HG03064 (cell line): ENCODE results near the gene F2RL2.

Experiments used
- ATAC-seq: cut with Tn5 transposase; IDR thresholded peaks from one replicate; pipeline ENCODE4 v1.9.1; 2021; ENCODE audit warnings: low read depth; ENCODE audit not compliant: unreplicated experiment

The F2RL2 gene, protein sequence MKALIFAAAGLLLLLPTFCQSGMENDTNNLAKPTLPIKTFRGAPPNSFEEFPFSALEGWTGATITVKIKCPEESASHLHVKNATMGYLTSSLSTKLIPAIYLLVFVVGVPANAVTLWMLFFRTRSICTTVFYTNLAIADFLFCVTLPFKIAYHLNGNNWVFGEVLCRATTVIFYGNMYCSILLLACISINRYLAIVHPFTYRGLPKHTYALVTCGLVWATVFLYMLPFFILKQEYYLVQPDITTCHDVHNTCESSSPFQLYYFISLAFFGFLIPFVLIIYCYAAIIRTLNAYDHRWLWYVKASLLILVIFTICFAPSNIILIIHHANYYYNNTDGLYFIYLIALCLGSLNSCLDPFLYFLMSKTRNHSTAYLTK

GRCh38 chr5:76622973-76623596 is at the start of gene F2RL2:
F2RL2 (minus strand) TSS chr5:76623403; CDS start chr5:76623230, 173 bp downstream.
- ATAC-seq, result no peak

DNA sequence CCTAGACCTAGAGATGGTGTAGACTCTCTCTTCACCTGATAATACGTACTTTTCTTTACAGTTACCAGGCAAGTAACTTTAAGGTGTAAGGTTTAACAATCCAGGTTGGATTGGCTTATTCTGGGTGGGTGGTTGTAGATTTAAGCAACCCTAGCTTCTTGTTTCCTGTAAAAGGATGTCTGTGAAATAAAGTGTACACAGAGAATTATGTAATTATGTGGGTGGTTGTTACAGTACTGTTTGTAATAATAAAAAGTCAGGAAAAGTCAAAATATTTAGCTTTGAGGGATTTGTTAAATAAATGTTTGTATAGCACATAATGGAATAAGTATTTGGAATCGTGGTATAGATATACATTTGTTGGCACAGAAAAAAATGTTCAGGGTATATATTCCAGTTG is 49.0 kb upstream of the F2RL2 start:
- ATAC-seq, result no peak

DNA sequence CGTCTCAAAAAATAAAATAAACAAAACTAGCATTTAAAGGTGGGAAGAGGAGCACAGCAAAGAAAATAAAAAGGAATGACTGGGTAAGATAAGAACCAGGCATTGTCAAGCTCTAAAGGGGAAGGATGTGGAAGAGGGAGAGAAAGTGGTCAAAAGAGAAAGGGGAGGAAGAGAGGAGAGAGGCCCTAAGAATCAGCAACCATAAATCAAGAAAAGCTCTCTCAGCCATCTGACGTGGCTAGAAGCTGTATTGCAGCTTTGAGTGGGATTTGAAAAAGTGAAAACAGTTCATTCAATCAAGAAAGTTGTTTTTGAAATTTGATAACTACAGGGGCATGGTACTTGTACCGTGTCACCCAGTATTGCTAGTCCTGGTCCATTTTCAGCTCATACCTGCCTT is 47.3 kb upstream of the F2RL2 start:
- ATAC-seq, result no peak

- no peak for ATAC-seq
Measured at GRCh38 chr5:76669245-76669644, 46.0 kb upstream of the F2RL2 start.

DNA sequence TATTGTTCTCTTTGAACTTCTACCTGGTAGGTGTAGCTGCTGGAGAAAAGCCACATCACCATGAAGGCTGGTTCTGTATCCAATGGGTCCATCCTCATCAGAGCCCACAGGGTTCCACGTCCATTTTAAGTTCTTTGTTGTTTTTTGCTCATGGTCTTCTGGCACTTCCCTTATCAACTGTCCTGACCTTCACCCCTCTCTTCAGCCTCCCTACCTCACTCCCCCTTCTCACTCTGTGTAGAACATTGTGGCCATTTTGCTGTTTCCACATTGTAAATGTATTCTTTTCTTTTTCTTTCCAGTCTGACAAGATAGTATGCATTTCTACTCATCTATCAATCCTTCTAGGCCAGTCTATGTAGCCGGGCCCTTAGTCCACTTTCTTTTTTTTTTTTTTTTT is 44.3 kb upstream of the F2RL2 start:
- no peak for ATAC-seq

DNA sequence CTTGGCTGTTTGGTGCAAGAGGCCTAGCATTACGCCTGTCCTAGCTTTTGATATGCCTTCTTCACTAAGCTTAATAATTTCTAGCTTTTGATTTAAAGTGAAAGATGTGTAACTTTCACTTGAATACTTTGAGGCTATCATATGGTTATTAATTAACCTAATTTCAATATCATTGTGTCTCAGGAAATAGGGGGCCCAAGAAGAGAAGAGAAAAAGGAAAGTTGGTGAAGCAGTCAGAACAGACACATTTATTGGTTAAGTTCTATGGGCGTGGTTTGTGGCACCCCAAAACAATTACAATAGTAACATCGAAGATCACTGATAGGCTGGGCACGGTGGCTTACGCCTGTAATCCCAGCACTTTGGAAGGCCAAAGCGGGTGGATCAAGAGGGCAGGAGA is 40.9 kb upstream of the F2RL2 start:
- ATAC-seq, result no peak

DNA sequence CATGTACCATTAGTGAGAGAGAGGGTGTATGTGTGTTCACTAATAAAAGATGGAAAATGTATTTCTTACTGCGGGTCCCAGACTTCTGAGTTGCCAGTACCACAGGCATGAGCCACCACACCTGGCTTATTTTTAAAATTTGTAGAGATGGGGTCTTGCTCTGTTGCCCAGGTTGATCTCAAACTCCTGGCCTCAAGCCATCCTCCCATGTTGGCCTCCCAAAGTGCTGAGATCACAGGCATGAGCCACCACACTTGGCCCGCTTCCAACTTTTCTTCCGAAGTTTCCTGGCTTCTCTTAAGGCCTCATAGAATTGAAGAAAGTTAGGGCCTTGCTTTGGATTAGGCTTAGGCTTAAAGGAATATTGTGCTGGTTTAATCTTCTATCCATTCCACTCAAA is 40.4 kb upstream of the F2RL2 start:
- ATAC-seq, result no peak

DNA sequence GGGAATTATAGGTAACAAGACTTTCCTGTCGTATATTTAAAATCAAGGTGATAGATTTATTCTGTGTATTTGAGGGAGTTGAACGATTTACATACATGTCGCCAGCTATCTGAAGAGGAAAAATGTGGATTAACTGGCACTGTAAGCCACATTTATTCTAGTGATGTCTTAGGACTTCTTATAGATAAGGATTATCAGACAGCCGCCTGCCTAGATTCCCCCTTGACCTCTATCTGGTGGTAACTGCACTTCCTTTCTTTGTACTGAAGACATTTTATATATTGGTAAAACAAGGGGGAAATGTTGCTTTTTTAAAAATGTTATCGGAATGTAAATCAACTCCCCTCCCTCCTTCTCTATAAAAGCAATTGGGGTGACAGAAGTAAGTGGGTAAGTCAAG is 39.3 kb upstream of the F2RL2 start:
- no peak for ATAC-seq

- no peak for ATAC-seq
Measured at GRCh38 chr5:76660360-76660759, 37.2 kb upstream of the F2RL2 start.

DNA sequence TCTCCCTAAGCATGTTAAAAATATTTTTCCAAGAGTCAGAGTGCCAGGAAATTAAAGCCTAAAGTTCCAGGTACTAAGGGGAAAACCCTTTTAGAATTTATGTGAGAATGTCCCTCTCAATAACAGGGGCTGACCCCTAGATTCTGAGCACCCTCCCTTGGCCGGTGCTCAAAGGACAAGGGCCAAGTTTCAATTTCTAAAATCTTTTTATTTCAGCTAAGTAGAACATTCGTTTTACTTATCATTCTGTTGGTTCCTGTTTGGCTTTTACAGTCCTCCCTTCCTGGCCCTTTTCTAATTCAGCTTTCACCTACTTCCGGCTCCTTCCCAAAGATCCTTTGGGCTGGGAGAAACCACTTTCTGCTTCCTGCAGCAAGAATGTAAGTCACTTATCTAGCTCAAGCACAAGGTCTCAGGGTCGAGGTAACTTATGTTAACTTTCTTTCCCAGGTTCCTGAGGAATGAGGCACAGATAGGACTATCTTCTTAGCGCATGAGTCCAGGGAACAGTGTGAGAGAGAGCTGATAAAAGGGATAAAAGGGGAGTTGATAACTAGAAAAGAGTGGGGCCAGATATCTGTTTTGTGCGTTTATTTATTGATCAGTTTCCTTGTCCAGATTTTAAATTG is 34.6 kb upstream of the F2RL2 start:
- no peak for ATAC-seq

DNA sequence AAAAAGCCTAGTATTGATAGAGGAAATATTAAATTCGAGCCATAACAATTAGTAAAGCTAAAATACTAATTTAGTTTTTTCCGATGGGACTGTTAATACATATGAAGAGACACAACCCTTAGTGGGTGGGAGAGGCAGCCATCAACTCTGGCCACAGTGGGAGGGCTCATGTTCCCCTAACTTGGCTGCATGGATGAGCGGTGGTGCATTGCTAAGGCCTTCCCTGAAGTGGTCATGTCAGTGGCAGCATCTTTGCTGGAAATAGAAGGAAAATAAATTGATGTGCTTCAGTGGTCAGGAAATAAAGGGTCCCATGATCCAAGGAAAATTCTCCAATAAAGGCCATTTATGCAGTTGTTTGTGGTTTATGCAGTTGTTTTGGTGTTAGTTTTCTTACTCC is 33.9 kb upstream of the F2RL2 start:
- no peak for ATAC-seq

- ATAC-seq, result no peak
Measured at GRCh38 chr5:76652809-76653414, 29.7 kb upstream of the F2RL2 start.

GRCh38 chr5:76649140-76649539 is 25.9 kb upstream of the F2RL2 start:
- ATAC-seq, result no peak

GRCh38 chr5:76643371-76643770 is 20.2 kb upstream of the F2RL2 start:
- ATAC-seq, result no peak

- ATAC-seq, result no peak
Measured at GRCh38 chr5:76642390-76643040, 19.3 kb upstream of the F2RL2 start.

DNA sequence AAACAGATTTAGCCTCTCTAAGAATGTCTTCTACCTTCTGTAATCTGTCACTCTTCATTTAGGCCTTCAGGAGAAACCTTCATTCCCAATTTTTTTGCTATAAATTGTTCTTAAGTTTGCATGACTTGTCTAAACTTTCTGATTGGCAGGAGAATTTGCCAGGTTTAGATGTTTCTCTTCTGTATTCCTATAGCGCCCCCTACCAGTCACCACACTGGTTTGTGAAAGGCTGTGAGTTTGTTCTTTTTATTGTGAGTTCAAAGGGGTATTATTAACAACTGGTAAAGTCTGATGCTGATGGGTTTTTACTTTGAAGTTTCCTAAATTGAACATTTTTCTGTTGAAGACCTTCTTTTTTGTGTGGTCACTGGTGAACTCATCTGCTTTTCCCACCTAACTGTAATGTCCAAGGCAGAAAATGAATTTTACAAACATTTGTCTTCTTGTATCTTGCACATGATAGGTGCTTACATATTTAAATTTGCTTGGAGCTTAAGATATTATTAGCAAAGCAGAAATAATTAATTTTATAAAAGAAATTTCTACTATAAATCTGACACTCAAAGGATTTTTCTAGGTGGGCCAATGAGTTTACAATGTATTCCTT is 18.4 kb upstream of the F2RL2 start:
- no peak for ATAC-seq

DNA sequence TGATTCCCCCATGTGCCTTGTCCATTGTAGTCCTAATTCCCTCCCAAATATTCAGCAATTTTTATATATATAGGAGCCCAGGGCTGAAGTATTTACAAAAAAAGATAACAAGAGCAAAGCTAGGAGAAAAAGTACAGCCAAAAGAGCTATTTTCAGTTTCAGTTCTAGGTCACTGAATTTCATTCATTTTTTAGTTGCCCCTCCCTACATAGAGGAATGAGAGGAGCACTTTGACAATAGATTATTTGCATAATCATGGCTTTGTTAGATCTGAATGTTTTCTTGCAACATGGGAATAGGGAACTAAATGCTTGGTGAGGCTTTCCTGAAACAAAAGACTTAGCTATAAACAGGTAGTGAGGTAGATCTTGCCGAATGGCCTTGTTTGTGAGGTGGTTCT is 15.3 kb upstream of the F2RL2 start:
- no peak for ATAC-seq

DNA sequence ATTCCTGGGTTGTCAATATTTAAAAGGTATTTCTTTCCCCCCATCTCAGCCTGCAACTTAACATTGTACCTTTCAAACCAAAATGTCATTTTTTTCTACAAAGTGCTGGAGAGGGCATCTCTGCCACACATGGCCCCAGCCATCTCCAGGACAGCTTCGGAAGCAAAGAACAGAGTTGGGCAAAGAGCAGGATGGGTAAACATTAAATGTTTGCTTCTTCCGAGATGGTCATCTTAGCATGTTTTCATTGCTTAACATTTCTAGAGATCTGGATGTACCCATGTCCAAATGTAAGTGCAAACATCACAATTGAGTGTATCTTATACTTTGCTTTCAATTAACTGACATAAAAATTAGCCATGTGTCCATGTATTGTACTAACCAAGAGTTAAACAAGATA is 14.3 kb upstream of the F2RL2 start:
- ATAC-seq, result no peak

DNA sequence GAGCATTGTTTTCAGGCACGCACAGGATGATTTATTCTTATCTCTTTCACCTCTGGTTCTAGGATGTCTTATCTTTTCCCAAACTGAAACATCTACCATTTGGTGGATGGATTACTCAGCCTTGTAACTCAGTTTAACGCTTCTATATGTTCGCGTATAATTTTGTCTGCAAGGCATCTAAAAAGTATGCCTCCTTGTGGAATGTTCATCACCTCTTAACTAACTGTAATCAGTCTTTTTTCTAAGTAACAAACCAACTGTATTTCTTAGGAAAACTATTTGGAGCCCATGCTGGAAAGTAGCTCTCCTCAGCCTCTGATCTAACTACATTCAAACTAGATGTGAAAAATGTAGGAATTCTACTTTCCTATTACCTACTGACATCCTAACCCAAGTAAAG is 11.5 kb upstream of the F2RL2 start:
- ATAC-seq, result no peak

DNA sequence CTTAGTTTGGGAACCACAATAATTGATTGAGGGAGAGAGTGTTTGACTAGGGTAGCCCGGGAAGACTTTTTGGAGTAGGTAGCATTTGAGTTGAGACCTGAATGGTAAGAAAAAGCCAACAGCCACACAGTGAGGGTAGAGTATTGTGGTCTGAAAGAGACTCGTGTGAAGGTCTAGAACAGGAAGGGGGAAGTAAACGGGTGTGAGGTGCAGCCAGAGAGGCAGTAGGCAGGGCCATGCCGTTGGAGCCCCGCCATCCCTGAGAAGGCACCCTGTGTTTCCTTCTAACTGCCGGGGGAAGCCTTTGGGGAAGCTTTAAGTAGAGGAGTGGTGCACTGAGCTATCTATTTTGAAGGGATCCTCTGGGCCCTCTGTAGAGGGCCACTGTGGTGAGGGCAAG is 3.5 kb upstream of the F2RL2 start:
- ATAC-seq, result no peak
